ENCODE measurements around the gene GALNT6.

GALNT6 gene

DNA sequence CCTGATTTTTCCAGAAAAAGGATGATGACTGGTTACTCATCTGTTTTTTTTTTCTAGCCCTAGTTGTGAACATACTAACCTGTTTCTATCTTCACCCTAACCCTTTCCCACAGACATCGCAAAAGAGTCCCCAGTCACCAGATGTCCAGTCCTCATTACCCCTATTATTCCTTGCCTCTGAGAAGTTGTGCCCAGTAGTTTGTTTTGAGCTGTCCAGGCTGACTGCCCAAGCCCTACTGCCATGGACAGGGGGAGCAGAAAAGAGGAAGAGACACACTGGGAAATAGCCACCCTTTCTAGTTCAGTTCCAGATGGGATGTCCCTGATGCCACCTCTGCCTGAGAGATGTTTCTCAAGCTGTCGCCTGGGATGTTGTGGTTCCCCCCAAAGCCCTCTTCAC is 30.9 kb downstream of the GALNT6 start:
- H3K27me3 ChIP-seq (ENCODE audit: insufficient read depth, low read length) = no peaks in the 10 kb centered on the region
- H2AFZ ChIP-seq (ENCODE audit: low read length) = no peak overlapping the region
- no peaks in the 10 kb centered on the region for H3F3A ChIP-seq (ENCODE audit: insufficient read depth, low read length)
- no peak overlapping the region for H3K4me3 ChIP-seq (ENCODE audit: low read depth, low read length, poor library complexity, severe bottlenecking)
- no peaks in the 10 kb centered on the region for H4K20me1 ChIP-seq (ENCODE audit: insufficient read depth, low read length)
- no peaks in the 10 kb centered on the region for H3K9me3 ChIP-seq (ENCODE audit: low read length)
- H3K9ac ChIP-seq (ENCODE audit: low read length) = no peak overlapping the region
- no peaks in the 10 kb centered on the region for H3K9me2 ChIP-seq (ENCODE audit: low read depth, low read length)
- H3K4me2 ChIP-seq (ENCODE audit: low read length) = no peak overlapping the region
- no peaks in the 10 kb centered on the region for H3K36me3 ChIP-seq (ENCODE audit: insufficient read depth, low read length)
- H3K79me2 ChIP-seq (ENCODE audit: insufficient read depth, low read length) = no peaks in the 10 kb centered on the region
- no peak overlapping the region for H3K27ac ChIP-seq (ENCODE audit: low read depth, low read length, poor library complexity, severe bottlenecking)
- peaks cover 7% of the 10 kb centered on the region for H3K4me1 ChIP-seq (ENCODE audit: insufficient read depth, low read length, severe bottlenecking)
- no peak for TF ChIP-seq EZH2 (IDR thresholded peaks at IDR 0.05; ENCODE audit: borderline replicate concordance, low read length)
- TF ChIP-seq, protein P1, sequence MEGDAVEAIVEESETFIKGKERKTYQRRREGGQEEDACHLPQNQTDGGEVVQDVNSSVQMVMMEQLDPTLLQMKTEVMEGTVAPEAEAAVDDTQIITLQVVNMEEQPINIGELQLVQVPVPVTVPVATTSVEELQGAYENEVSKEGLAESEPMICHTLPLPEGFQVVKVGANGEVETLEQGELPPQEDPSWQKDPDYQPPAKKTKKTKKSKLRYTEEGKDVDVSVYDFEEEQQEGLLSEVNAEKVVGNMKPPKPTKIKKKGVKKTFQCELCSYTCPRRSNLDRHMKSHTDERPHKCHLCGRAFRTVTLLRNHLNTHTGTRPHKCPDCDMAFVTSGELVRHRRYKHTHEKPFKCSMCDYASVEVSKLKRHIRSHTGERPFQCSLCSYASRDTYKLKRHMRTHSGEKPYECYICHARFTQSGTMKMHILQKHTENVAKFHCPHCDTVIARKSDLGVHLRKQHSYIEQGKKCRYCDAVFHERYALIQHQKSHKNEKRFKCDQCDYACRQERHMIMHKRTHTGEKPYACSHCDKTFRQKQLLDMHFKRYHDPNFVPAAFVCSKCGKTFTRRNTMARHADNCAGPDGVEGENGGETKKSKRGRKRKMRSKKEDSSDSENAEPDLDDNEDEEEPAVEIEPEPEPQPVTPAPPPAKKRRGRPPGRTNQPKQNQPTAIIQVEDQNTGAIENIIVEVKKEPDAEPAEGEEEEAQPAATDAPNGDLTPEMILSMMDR (IDR thresholded peaks at IDR 0.05; ENCODE audit: low read length) = no peak

DNA sequence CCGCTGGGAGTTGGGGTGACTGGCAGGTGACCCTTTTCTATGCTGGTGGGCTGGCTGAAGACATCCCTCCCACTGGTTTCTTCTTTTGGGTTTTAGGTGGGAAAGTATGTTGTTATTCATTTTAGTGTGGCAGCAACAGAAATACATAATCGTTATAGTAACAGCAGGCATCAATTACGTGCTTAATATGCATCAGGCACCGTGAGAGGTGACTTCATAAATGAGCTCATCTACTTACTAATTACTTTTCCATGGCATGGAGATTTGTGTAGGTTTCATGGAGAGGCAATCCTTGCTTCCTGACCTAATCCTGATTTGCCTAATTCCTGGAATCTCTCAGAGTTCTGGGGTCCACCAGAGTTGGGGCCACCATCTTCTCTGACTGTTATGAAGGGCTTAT is 31.4 kb downstream of the GALNT6 start:
- no peaks in the 10 kb centered on the region for H3K27me3 ChIP-seq (ENCODE audit: insufficient read depth, low read length)
- H4K20me1 ChIP-seq (ENCODE audit: insufficient read depth, low read length) = no peaks in the 10 kb centered on the region
- no peaks in the 10 kb centered on the region for H3K9me3 ChIP-seq (ENCODE audit: low read length)
- no peak overlapping the region for H2AFZ ChIP-seq (ENCODE audit: low read length)
- no peak overlapping the region for H3K9ac ChIP-seq (ENCODE audit: low read length)
- H3K36me3 ChIP-seq (ENCODE audit: insufficient read depth, low read length) = no peaks in the 10 kb centered on the region
- TF ChIP-seq, protein P1 (IDR thresholded peaks at IDR 0.05; ENCODE audit: low read length) = no peak
- no peak for TF ChIP-seq EZH2 (IDR thresholded peaks at IDR 0.05; ENCODE audit: borderline replicate concordance, low read length)
- no peak overlapping the region for H3K4me2 ChIP-seq (ENCODE audit: low read length)
- no peak overlapping the region for H3K4me3 ChIP-seq (ENCODE audit: low read depth, low read length, poor library complexity, severe bottlenecking)
- H3K79me2 ChIP-seq (ENCODE audit: insufficient read depth, low read length) = no peaks in the 10 kb centered on the region
- peaks cover 7% of the 10 kb centered on the region for H3K4me1 ChIP-seq (ENCODE audit: insufficient read depth, low read length, severe bottlenecking)
- no peaks in the 10 kb centered on the region for H3F3A ChIP-seq (ENCODE audit: insufficient read depth, low read length)
- no peaks in the 10 kb centered on the region for H3K9me2 ChIP-seq (ENCODE audit: low read depth, low read length)
- H3K27ac ChIP-seq (ENCODE audit: low read depth, low read length, poor library complexity, severe bottlenecking) = no peak overlapping the region

DNA sequence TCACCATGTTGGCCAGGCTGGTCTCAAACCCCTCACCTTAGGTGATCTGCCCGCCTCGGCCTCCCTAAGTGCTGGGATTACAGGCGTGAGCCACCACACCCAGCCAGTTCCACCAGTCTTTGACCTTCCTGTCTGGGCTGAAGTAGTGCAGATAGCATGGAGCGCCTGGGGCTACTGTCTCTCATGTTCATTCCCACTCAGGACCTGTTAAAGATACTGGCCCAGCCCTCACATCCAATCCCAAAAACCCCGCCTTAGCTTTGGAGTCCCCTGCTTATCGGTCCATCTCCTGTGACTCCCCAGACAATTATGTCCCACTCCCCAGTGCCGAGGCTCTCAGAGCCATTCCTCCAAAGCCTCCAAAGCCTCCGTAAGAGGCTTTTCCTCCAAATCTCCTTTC is 32.7 kb downstream of the GALNT6 start:
- Histone ChIP-seq H3K4me2 (ENCODE audit: low read length) (no peak overlapping the region), H3K27me3 (ENCODE audit: insufficient read depth, low read length) (no peaks in the 10 kb centered on the region), H3K79me2 (ENCODE audit: insufficient read depth, low read length) (no peaks in the 10 kb centered on the region), H3K36me3 (ENCODE audit: insufficient read depth, low read length) (no peaks in the 10 kb centered on the region), H3K27ac (ENCODE audit: low read depth, low read length, poor library complexity, severe bottlenecking) (no peak overlapping the region), H3K9ac (ENCODE audit: low read length) (no peak overlapping the region), H3K4me3 (ENCODE audit: low read depth, low read length, poor library complexity, severe bottlenecking) (no peak overlapping the region), H2AFZ (ENCODE audit: low read length) (no peak overlapping the region), H3K9me2 (ENCODE audit: low read depth, low read length) (no peaks in the 10 kb centered on the region), H3K9me3 (ENCODE audit: low read length) (no peaks in the 10 kb centered on the region), H3F3A (ENCODE audit: insufficient read depth, low read length) (no peaks in the 10 kb centered on the region), H4K20me1 (ENCODE audit: insufficient read depth, low read length) (no peaks in the 10 kb centered on the region), H3K4me1 (ENCODE audit: insufficient read depth, low read length, severe bottlenecking) (peaks cover 7% of the 10 kb centered on the region)
- TF ChIP-seq EZH2 (IDR thresholded peaks at IDR 0.05; ENCODE audit: borderline replicate concordance, low read length) = no peak
- TF ChIP-seq, protein P1 (IDR thresholded peaks at IDR 0.05; ENCODE audit: low read length) = no peak

All from OCI-LY1 (cell line).